Heart right ventricle (tissue), 16 donors: ENCODE data around the gene GCSAM. TPM values are rescaled to one million over a fixed set of nuclear protein-coding genes. Genes with fewer than 3 reads are reported as not detected.

Experiments
- ATAC-seq, 8 donors: fragments of 200-7000 bp; cut with Tn5 transposase; one replicate each; pipeline ENCODE4 v1.9.1; 2020; ENCODE audit warnings: mild to moderate bottlenecking in 8 of 8, moderate library complexity in 8 of 8, moderate number of reproducible peaks in 1 of 8
- DNase-seq, 2 donors: peaks; one replicate each; pipeline ENCODE4 v3.0.0-alpha.2; 2020
- H3K27ac ChIP-seq, 10 donors: fragments of 200-600 bp; sonication (generic) in 2 of 10; one replicate each; pipeline versions ENCODE4 v1.5.0 to v1.8.0; 2020 to 2022; ENCODE audit warnings: mild to moderate bottlenecking in 3 of 10
- H3K27me3 ChIP-seq, 7 donors: fragments of 200-600 bp; one replicate each; pipeline ENCODE4 v1.8.0; 2021 to 2022; ENCODE audit warnings: mild to moderate bottlenecking in 2 of 7
- H3K36me3 ChIP-seq, 9 donors: fragments of 200-600 bp; sonication (generic) in 1 of 9; one replicate each; pipeline versions ENCODE4 v1.5.0 to v1.8.0; 2020 to 2022; ENCODE audit warnings: mild to moderate bottlenecking in 2 of 9
- H3K4me1 ChIP-seq, 9 donors: fragments of 200-600 bp; sonication (generic) in 1 of 9; one replicate each; pipeline versions ENCODE4 v1.5.0 to v1.8.0; 2020 to 2022; ENCODE audit warnings: mild to moderate bottlenecking in 4 of 9
- H3K4me3 ChIP-seq, 10 donors: fragments of 200-600 bp; sonication (generic) in 2 of 10; one replicate each; pipeline versions ENCODE4 v1.5.0 to v1.8.0; 2020 to 2022; ENCODE audit warnings: mild to moderate bottlenecking in 7 of 10, moderate library complexity in 2 of 10
- H3K9me3 ChIP-seq, 11 donors: fragments of 200-600 bp in 10 of 11; sonication (generic) in 2 of 11; one replicate each; pipeline versions ENCODE4 v1.5.0 to v1.8.0; 2013 to 2022; ENCODE audit warnings: mild to moderate bottlenecking in 2 of 11, control low read depth in 1 of 11, moderate library complexity in 1 of 11
- WGBS, 2 donors: extraction: QIAGEN DNeasy Blood & Tissue Kit; methylation state at CpG; one replicate each; pipeline ENCODE4 v1.1.7; 2013; ENCODE audit warnings: inconsistent platforms in 1 of 2; 5-methylcytosine and 5-hydroxymethylcytosine counted together
- intact Hi-C, 10 donors: fragments of 100-400 bp; cut with DNase I; formaldehyde crosslinking; loops; one replicate each; pipeline versions ENCODE4 v1.11.1 to v1.14.2; 2022
- polyA plus RNA-seq, 2 donors: library from polyadenylated mRNA; stranded (reverse); fragments of 200-250 nt; gene quantifications; one replicate each; pipeline ENCODE4 v1.2.3, GENCODE V29; 2013
- total RNA-seq, 10 donors: library from RNA; stranded (reverse); fragmentation: NEBNext Ultra II Directional in 3 of 10; extraction: Animal tissue kit (Norgen Biotek cat#: 25700) in 3 of 10; gene quantifications; one replicate each; pipeline versions ENCODE4 v1.2.1 to v1.2.4, GENCODE V29; 2021 to 2023
- TF ChIP-seq, protein P1 (sequence below), 9 donors: fragments of 200-600 bp; sonication (generic) in 2 of 9; IDR thresholded peaks; one replicate each; pipeline versions ENCODE4 v1.5.0 to v1.8.0; 2021 to 2022; ENCODE audit warnings: antibody characterized with exemption in 9 of 9, mild to moderate bottlenecking in 5 of 9, moderate library complexity in 1 of 9
- donor health status: Arrhythmogenic right ventricular cardiomyopathy.
- donor health status: ischemic (EF 13 %, LVEDD 7.1; RV severe dilation, severe dysfunction).
- donor health status: healthy with polysubstance abuse.
- donor health status: DM: no; HTN: yes; CAD: no.
- donor health status: DM: no; HTN: no; CAD: no.
- donor health status: ischemic (EF 25% LVEDD 6.9; RV normal size, moderate dysfunction).
- donor health status: ischemic (EF 25% LVEDD 5.7; RV mildly dilated, moderate dysfunction).
- donor health status: healthy.
- donor health status: DM: yes; HTN: yes; CAD: no.
- donor health status: Ischemic cardiomyopathy.
- donor health status: ischemic (EF 35%, LVEDD 5.7; RV mildly dilated, moderate dysfunction).
- donor health status: nonischemic (EF 11% LVEDD 7.7; RV severe dilation, severe dysfunction).
- donor health status: DM: yes; HTN: yes; CAD: no.
- donor health status: PGD.
- donor health status: ischemic (EF 29% LVEDD 5.4; RV normal size, mild dysfunction).
- donor health status: nonischemic (EF 23%, LVEDD 6.1; RV moderate dilation, normal function).

The GCSAM gene
- total and polyA plus RNA-seq, 12 donors = 0.04 to 0.62 (median 0.28) TPM; not detected in 7

- ATAC-seq (no peak), DNase-seq (no peak)
- Histone ChIP-seq H3K27me3 (no peaks in the 10 kb centered on the region), H3K4me3 (no peak overlapping the region), H3K36me3 (no peaks in the 10 kb centered on the region), H3K4me1 (no peaks in the 10 kb centered on the region), H3K9me3 (peaks cover 0 to 44% (median 5%) of the 10 kb centered on the region in 11 donors), H3K27ac (no peak overlapping the region)
- intact Hi-C loops = no loop called here
- 93 to 97% methylated on average over 1 of the region's 1 CpG for WGBS, 2 donors
- TF ChIP-seq, protein P1, sequence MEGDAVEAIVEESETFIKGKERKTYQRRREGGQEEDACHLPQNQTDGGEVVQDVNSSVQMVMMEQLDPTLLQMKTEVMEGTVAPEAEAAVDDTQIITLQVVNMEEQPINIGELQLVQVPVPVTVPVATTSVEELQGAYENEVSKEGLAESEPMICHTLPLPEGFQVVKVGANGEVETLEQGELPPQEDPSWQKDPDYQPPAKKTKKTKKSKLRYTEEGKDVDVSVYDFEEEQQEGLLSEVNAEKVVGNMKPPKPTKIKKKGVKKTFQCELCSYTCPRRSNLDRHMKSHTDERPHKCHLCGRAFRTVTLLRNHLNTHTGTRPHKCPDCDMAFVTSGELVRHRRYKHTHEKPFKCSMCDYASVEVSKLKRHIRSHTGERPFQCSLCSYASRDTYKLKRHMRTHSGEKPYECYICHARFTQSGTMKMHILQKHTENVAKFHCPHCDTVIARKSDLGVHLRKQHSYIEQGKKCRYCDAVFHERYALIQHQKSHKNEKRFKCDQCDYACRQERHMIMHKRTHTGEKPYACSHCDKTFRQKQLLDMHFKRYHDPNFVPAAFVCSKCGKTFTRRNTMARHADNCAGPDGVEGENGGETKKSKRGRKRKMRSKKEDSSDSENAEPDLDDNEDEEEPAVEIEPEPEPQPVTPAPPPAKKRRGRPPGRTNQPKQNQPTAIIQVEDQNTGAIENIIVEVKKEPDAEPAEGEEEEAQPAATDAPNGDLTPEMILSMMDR (IDR thresholded peaks at IDR 0.05) = no peak
Measured at GRCh38 chr3:112143251-112143650, 10.2 kb upstream of the GCSAM start.

- Histone ChIP-seq H3K9me3 (peaks cover 0 to 25% (median 5%) of the 10 kb centered on the region in 11 donors), H3K4me1 (peaks cover 0 to 14% (median 0%) of the 10 kb centered on the region in 9 donors), H3K27me3 (no peaks in the 10 kb centered on the region), H3K27ac (no peak overlapping the region), H3K4me3 (no peak overlapping the region), H3K36me3 (no peaks in the 10 kb centered on the region)
- ATAC-seq (no peak), DNase-seq (no peak)
- TF ChIP-seq, protein P1 (IDR thresholded peaks at IDR 0.05) = no peak
- intact Hi-C loops = no loop called here
- WGBS, 2 donors = 90 to 94% methylated on average over 2 of the region's 2 CpGs
Measured at GRCh38 chr3:112141293-112141692, 8.2 kb upstream of the GCSAM start.

DNA sequence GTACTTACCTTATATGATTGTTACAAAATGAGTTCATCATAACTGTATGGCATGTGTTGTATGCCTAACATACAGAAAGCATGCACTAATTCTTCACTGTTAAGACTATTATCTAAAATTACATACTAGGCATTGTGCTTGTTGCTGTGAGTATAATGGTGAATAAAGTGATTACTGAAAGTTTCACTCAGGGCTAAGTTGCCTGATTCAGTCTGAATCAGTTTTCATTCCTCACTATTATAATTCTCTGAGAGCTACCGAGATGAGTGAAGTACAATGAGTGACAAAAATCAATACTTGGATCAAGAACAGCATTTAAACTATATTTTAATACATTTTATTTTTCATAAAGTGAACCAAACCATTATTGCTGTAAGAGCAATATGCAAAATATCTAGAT, 7.5 kb upstream of the GCSAM start:
- Histone ChIP-seq H3K36me3 (no peaks in the 10 kb centered on the region), H3K27ac (no peak overlapping the region), H3K4me3 (no peak overlapping the region), H3K27me3 (no peaks in the 10 kb centered on the region), H3K4me1 (peaks cover 0 to 14% (median 0%) of the 10 kb centered on the region in 9 donors), H3K9me3 (peaks cover 0 to 19% (median 5%) of the 10 kb centered on the region in 11 donors)
- TF ChIP-seq, protein P1 (IDR thresholded peaks at IDR 0.05) = no peak
- 97% methylated on average over 1 of the region's 1 CpG for WGBS, 2 donors
- no peak for ATAC-seq
- DNase-seq = no peak
- intact Hi-C loops = no loop called here

- intact Hi-C loops = loop anchor here in 3 of 10 donors (5.0 to 10.0 kb wide), 2 partner anchors 379 to 386 kb away; no protein-coding TSS in a partner anchor
- Histone ChIP-seq H3K4me1 (peaks cover 0 to 31% (median 0%) of the 10 kb centered on the region in 9 donors), H3K27ac (no peak overlapping the region), H3K9me3 (peaks cover 0 to 6% (median 0%) of the 10 kb centered on the region in 11 donors), H3K4me3 (no peak overlapping the region), H3K27me3 (no peaks in the 10 kb centered on the region), H3K36me3 (no peaks in the 10 kb centered on the region)
- DNase-seq (no peak), ATAC-seq (no peak)
- TF ChIP-seq, protein P1 (IDR thresholded peaks at IDR 0.05) = no peak
- 46 to 49% methylated on average over 1 of the region's 1 CpG for WGBS, 2 donors
Measured at GRCh38 chr3:112138219-112138969, 5.3 kb upstream of the GCSAM start.
